Liver (tissue), 9 donors: Measurements from ENCODE around the gene BCAS4. TPM values are rescaled to one million over a fixed set of nuclear protein-coding genes. Genes with fewer than 3 reads are reported as not detected.

Source experiments
- DNase-seq: peaks from one replicate; pipeline ENCODE4 v3.0.0-alpha.2; 2017; ENCODE audit warnings: low spot score
- H3K27ac ChIP-seq, 2 donors: one replicate each; pipeline ENCODE4 v1.7.0; 2013; ENCODE audit warnings: inconsistent platforms in 2 of 2, low read length in 2 of 2, control low read depth in 1 of 2, low read depth in 1 of 2, mild to moderate bottlenecking in 1 of 2
- H3K27me3 ChIP-seq, 4 donors: one replicate each; pipeline versions ENCODE4 v1.6.1 to v1.7.0; 2013; ENCODE audit warnings: low read length in 3 of 4, inconsistent platforms in 1 of 4, mild to moderate bottlenecking in 1 of 4, moderate library complexity in 1 of 4; ENCODE audit not compliant: control insufficient read depth in 4 of 4, insufficient read depth in 4 of 4
- H3K36me3 ChIP-seq, 4 donors: one replicate each; pipeline versions ENCODE4 v1.6.1 to v1.7.0; 2013; ENCODE audit warnings: low read length in 3 of 4, mild to moderate bottlenecking in 3 of 4, low read depth in 1 of 4, moderate library complexity in 1 of 4; ENCODE audit not compliant: control insufficient read depth in 4 of 4, insufficient read depth in 3 of 4
- H3K4me1 ChIP-seq, 4 donors: one replicate each; pipeline versions ENCODE4 v1.6.1 to v1.7.0; 2013; ENCODE audit warnings: low read length in 3 of 4, mild to moderate bottlenecking in 3 of 4, moderate library complexity in 1 of 4; ENCODE audit not compliant: control insufficient read depth in 4 of 4, insufficient read depth in 4 of 4
- H3K4me3 ChIP-seq, 3 donors: one replicate each; pipeline versions ENCODE4 v1.6.1 to v1.7.0; 2013; ENCODE audit warnings: low read length in 3 of 3, control low read depth in 1 of 3, low read depth in 1 of 3, mild to moderate bottlenecking in 1 of 3
- H3K9ac ChIP-seq, 2 donors: one replicate each; pipeline ENCODE4 v1.7.0; 2013; ENCODE audit warnings: low read length in 2 of 2, mild to moderate bottlenecking in 2 of 2, moderate library complexity in 2 of 2, control low read depth in 1 of 2, low read depth in 1 of 2
- H3K9me3 ChIP-seq, 4 donors: one replicate each; pipeline versions ENCODE4 v1.6.1 to v1.7.0; 2013; ENCODE audit warnings: low read length in 3 of 4; ENCODE audit not compliant: control insufficient read depth in 4 of 4
- ATF3 ChIP-seq: IDR thresholded peaks from 2 replicates; pipeline ENCODE4 v1.6.1; 2016; ENCODE audit warnings: antibody characterized with exemption
- EGR1 ChIP-seq, 2 donors: IDR thresholded peaks; 2 replicates each; pipeline ENCODE4 v1.6.1; 2016 to 2018; ENCODE audit warnings: antibody characterized with exemption in 2 of 2, low read depth in 2 of 2
- FOXA2 ChIP-seq: IDR thresholded peaks from 2 replicates; pipeline ENCODE4 v1.6.1; 2016; ENCODE audit warnings: antibody characterized with exemption
- GABPA ChIP-seq, 2 donors: IDR thresholded peaks in 1 of 2; conservative IDR thresholded peaks in 1 of 2; 2 replicates each; pipeline ENCODE4 v1.6.1; 2016; ENCODE audit warnings: antibody characterized with exemption in 2 of 2, mild to moderate bottlenecking in 1 of 2, moderate library complexity in 1 of 2
- HNF4A ChIP-seq, 2 donors: conservative IDR thresholded peaks; 2 replicates each; pipeline ENCODE4 v1.6.1; 2016; ENCODE audit warnings: antibody characterized with exemption in 2 of 2, mild to moderate bottlenecking in 2 of 2
- HNF4G ChIP-seq: IDR thresholded peaks from 2 replicates; pipeline ENCODE4 v1.6.1; 2016; ENCODE audit warnings: antibody characterized with exemption
- NR2F2 ChIP-seq: IDR thresholded peaks from 2 replicates; pipeline ENCODE4 v1.6.1; 2016; ENCODE audit warnings: antibody characterized with exemption
- RAD21 ChIP-seq, 2 donors: IDR thresholded peaks; 2 replicates each; pipeline ENCODE4 v1.6.1; 2016; ENCODE audit warnings: antibody characterized with exemption in 2 of 2, mild to moderate bottlenecking in 2 of 2
- RXRA ChIP-seq, 2 donors: IDR thresholded peaks; 2 replicates each; pipeline ENCODE4 v1.6.1; 2017 to 2018; ENCODE audit warnings: antibody characterized with exemption in 2 of 2, mild to moderate bottlenecking in 1 of 2
- TAF1 ChIP-seq: conservative IDR thresholded peaks from 2 replicates; pipeline ENCODE4 v1.6.1; 2016; ENCODE audit warnings: antibody characterized with exemption, mild to moderate bottlenecking
- YY1 ChIP-seq: IDR thresholded peaks from 2 replicates; pipeline ENCODE4 v1.6.1; 2016; ENCODE audit warnings: antibody characterized with exemption, mild to moderate bottlenecking
- WGBS: extraction: QIAGEN DNeasy Blood & Tissue Kit; methylation state at CpG from one replicate; pipeline ENCODE4 v1.1.7; 2013; 5-methylcytosine and 5-hydroxymethylcytosine counted together
- polyA plus RNA-seq, 2 donors: library from polyadenylated mRNA; stranded (reverse) in 1 of 2; unstranded in 1 of 2; fragments of 200-250 nt in 1 of 2; fragments of >200 nt in 1 of 2; fragmentation: Nextera tagmentation in 1 of 2; extraction: Ambion mirVana in 1 of 2; gene quantifications; one replicate each; pipeline versions ENCODE4 v1.2.1 to v1.2.3, GENCODE V29; 2013 to 2015
- total RNA-seq, 2 donors: library from RNA; depleted of rRNA; stranded (reverse); fragments of >200 nt; gene quantifications; one replicate each; pipeline ENCODE4 v1.2.3, GENCODE V29; 2014
- TF ChIP-seq, protein P1 (sequence below): IDR thresholded peaks from 2 replicates; pipeline ENCODE4 v1.6.1; 2016; ENCODE audit warnings: antibody characterized with exemption, mild to moderate bottlenecking
- TF ChIP-seq, protein P2 (sequence below): fragments of 150-350 bp; IDR thresholded peaks from 2 replicates; pipeline ENCODE4 v1.5.1; 2017; ENCODE audit warnings: improper control_type of control experiment, low read depth, low read length; ENCODE audit not compliant: missing input control
- TF ChIP-seq, protein P3 (sequence below): IDR thresholded peaks from 2 replicates; pipeline ENCODE4 v1.6.1; 2016; ENCODE audit warnings: antibody characterized with exemption
- donor health status: healthy.
- donor health status: healthy.
- donor health status: healthy.
- donor health status: healthy.
- donor health status: healthy.

BCAS4 gene
- total and polyA plus RNA-seq, 4 donors = 0.25 to 0.50 (median 0.47) TPM

- no peaks in the 10 kb centered on the region for H3K36me3 ChIP-seq
- no peak overlapping the region for H3K4me3 ChIP-seq
- no peaks in the 10 kb centered on the region for H3K9me3 ChIP-seq
- no peak overlapping the region for H3K9ac ChIP-seq
- no peaks in the 10 kb centered on the region for H3K27me3 ChIP-seq
- no peak overlapping the region for H3K27ac ChIP-seq
- TF ChIP-seq GABPA (IDR thresholded peaks at IDR 0.05 in 1 of 2, conservative IDR thresholded peaks at IDR 0.05 in 1 of 2) (no peak), HNF4A (conservative IDR thresholded peaks at IDR 0.05) (no peak), RAD21 (IDR thresholded peaks at IDR 0.05) (no peak), TAF1 (no peak), ATF3 (no peak), NR2F2 (no peak), HNF4G (no peak), RXRA (IDR thresholded peaks at IDR 0.05) (no peak), EGR1 (IDR thresholded peaks at IDR 0.05; ENCODE audit: low read depth in 2 of 2) (no peak), YY1 (no peak), FOXA2 (no peak)
- TF ChIP-seq, protein P1, sequence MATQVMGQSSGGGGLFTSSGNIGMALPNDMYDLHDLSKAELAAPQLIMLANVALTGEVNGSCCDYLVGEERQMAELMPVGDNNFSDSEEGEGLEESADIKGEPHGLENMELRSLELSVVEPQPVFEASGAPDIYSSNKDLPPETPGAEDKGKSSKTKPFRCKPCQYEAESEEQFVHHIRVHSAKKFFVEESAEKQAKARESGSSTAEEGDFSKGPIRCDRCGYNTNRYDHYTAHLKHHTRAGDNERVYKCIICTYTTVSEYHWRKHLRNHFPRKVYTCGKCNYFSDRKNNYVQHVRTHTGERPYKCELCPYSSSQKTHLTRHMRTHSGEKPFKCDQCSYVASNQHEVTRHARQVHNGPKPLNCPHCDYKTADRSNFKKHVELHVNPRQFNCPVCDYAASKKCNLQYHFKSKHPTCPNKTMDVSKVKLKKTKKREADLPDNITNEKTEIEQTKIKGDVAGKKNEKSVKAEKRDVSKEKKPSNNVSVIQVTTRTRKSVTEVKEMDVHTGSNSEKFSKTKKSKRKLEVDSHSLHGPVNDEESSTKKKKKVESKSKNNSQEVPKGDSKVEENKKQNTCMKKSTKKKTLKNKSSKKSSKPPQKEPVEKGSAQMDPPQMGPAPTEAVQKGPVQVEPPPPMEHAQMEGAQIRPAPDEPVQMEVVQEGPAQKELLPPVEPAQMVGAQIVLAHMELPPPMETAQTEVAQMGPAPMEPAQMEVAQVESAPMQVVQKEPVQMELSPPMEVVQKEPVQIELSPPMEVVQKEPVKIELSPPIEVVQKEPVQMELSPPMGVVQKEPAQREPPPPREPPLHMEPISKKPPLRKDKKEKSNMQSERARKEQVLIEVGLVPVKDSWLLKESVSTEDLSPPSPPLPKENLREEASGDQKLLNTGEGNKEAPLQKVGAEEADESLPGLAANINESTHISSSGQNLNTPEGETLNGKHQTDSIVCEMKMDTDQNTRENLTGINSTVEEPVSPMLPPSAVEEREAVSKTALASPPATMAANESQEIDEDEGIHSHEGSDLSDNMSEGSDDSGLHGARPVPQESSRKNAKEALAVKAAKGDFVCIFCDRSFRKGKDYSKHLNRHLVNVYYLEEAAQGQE = no peak
- TF ChIP-seq, protein P2, sequence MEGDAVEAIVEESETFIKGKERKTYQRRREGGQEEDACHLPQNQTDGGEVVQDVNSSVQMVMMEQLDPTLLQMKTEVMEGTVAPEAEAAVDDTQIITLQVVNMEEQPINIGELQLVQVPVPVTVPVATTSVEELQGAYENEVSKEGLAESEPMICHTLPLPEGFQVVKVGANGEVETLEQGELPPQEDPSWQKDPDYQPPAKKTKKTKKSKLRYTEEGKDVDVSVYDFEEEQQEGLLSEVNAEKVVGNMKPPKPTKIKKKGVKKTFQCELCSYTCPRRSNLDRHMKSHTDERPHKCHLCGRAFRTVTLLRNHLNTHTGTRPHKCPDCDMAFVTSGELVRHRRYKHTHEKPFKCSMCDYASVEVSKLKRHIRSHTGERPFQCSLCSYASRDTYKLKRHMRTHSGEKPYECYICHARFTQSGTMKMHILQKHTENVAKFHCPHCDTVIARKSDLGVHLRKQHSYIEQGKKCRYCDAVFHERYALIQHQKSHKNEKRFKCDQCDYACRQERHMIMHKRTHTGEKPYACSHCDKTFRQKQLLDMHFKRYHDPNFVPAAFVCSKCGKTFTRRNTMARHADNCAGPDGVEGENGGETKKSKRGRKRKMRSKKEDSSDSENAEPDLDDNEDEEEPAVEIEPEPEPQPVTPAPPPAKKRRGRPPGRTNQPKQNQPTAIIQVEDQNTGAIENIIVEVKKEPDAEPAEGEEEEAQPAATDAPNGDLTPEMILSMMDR = no peak
- TF ChIP-seq, protein P3, sequence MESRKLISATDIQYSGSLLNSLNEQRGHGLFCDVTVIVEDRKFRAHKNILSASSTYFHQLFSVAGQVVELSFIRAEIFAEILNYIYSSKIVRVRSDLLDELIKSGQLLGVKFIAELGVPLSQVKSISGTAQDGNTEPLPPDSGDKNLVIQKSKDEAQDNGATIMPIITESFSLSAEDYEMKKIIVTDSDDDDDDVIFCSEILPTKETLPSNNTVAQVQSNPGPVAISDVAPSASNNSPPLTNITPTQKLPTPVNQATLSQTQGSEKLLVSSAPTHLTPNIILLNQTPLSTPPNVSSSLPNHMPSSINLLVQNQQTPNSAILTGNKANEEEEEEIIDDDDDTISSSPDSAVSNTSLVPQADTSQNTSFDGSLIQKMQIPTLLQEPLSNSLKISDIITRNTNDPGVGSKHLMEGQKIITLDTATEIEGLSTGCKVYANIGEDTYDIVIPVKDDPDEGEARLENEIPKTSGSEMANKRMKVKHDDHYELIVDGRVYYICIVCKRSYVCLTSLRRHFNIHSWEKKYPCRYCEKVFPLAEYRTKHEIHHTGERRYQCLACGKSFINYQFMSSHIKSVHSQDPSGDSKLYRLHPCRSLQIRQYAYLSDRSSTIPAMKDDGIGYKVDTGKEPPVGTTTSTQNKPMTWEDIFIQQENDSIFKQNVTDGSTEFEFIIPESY = no peak
- WGBS = 95% methylated on average over 2 of the region's 2 CpGs
- no peak for DNase-seq
- peaks cover 0 to 5% (median 3%) of the 10 kb centered on the region in 4 donors for H3K4me1 ChIP-seq
Observed at GRCh38 chr20:50783390-50783789, 11.5 kb upstream of the BCAS4 start.

- Histone ChIP-seq H3K27me3 (no peaks in the 10 kb centered on the region), H3K4me3 (no peak overlapping the region), H3K9me3 (no peaks in the 10 kb centered on the region), H3K36me3 (no peaks in the 10 kb centered on the region), H3K27ac (no peak overlapping the region), H3K9ac (no peak overlapping the region), H3K4me1 (peaks cover 0 to 6% (median 4%) of the 10 kb centered on the region in 4 donors)
- TF ChIP-seq, protein P1 = no peak
- TF ChIP-seq ATF3 = no peak
- TF ChIP-seq, protein P3 = no peak
- TF ChIP-seq FOXA2 = no peak
- TF ChIP-seq TAF1 = no peak
- TF ChIP-seq EGR1 (IDR thresholded peaks at IDR 0.05; ENCODE audit: low read depth in 2 of 2) = no peak
- TF ChIP-seq GABPA (IDR thresholded peaks at IDR 0.05 in 1 of 2, conservative IDR thresholded peaks at IDR 0.05 in 1 of 2) = no peak
- TF ChIP-seq RXRA (IDR thresholded peaks at IDR 0.05) = no peak
- 91% methylated on average over 6 of the region's 6 CpGs for WGBS
- DNase-seq = no peak
Observed at GRCh38 chr20:50783903-50784302, 11.0 kb upstream of the BCAS4 start.
